GM19455 (cell line): ENCODE results near the gene ITPR1.

Experiments used
- ATAC-seq: cut with Tn5 transposase; IDR thresholded peaks from one replicate; pipeline ENCODE4 v1.9.1; 2021; ENCODE audit not compliant: unreplicated experiment

The ITPR1 gene

DNA sequence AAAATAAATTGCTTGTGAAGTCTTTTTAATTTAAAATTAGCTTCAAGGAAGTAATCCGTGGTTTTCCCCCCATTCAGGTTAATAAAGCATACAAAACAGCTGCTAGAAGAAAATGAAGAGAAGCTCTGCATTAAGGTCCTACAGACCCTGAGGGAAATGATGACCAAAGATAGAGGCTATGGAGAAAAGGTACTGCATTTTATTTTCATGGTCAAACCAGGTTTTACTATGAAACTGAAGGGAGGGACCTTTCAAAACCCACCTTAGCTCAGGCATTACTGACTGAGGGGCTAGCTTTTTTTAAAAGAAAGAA is 218.5 kb downstream of the ITPR1 start:
- ATAC-seq: no peak

DNA sequence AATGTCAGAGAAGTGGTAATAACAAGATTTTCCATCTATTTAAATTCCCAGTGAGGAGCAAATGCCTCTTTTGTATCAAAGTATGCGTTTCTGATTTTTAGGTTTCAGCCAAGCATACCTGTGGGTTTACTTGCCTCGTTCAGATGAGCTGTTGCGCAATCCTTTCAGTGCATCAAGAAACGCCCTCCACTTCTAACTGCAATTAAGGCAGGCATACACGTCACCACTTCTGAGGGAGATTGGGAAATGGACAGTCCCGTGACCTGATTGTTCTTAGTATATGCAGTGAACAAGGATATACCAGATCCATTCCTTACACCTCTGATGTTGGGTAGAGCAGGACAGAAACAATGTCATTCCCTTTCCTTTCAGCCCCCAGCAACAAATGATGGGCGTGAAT is 219.0 kb downstream of the ITPR1 start:
- ATAC-seq: no peak

DNA sequence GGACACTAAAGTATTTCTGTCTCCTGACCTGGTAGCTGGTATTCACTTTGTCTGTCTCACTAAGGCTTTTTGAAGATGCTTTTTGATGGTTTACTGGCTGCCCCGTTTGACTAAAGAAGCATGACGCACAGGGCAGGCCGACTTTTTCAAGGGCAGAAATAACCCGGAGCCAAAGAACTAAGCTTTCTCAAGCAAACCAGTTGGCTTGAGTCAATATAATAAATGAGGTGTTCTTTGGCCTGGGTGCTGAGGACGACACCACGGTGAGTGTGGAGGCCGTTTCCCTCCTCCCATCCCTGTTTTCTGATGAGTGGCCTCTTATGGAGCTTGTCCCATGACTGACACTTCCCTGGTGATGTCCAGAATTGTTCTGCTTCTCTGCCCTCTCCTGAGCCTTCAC is 220.9 kb downstream of the ITPR1 start:
- ATAC-seq: no peak

DNA sequence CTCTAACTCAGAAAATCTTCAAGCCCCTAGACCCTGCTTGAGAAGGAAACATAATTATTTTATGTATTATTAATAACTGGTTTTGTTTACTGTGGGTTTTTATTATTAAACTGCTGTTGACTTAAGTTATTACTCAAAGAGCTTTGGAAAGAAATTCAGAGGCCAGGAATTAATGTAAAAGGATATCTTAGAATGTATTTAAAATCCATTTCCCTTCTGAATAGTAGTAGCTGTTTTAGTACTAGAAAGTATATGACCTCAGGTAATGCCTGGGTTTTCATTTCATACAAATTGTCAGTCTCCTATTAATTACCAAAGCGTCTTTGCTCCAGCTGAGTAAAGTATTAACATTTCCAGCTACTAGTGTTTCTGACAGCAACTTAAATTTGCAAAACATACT is 223.1 kb downstream of the ITPR1 start:
- ATAC-seq: no peak

DNA sequence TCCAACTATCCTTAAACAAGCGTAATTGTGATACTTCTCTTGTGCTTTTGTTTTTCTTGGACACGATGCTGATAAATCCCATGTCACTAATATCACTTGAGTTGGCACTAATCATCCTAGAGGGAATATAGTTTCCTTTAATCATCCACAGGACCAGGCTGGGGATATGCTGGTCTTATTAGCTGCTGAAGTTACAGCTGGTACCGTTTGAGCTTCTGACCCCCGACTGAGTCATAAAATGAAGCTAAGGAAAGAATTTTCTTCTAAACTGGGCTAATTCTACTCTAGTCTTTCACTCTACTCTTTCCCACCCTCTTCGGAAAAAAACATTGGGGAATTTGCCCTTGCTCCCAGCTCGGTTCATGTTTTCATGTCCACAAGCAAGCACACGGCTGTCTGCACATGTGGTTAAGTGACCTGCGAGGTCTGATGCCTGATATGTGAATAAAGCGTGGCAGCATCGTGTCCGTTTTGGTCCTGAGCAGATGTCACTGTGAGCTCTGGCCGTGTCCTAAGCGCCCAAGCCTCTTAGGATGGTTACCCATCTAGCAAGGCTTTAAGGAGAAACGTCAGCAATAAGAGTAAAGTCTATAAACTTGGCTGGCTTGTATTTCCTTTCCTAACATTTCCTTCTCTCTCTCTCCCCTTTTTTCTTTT is 223.7 kb downstream of the ITPR1 start:
- ATAC-seq: no peak

DNA sequence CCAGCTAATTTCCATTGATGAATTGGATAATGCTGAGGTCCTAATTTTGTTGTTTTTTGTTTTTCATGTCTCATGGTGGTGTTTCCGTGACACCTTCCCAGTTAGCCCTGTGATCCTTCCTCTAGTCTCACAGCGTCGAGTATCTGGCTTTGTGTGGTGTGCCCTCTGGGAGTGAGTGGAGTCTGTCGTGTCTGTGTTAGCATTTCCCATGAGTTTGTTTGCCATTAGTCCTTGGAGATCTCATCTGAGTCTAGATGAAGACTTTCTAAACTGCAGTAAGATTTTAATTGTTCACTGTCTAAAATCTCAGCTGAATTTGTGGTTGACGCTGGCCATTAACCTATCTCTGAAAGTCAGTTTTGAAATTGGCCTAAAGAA is 224.2 kb downstream of the ITPR1 start:
- no peak for ATAC-seq

DNA sequence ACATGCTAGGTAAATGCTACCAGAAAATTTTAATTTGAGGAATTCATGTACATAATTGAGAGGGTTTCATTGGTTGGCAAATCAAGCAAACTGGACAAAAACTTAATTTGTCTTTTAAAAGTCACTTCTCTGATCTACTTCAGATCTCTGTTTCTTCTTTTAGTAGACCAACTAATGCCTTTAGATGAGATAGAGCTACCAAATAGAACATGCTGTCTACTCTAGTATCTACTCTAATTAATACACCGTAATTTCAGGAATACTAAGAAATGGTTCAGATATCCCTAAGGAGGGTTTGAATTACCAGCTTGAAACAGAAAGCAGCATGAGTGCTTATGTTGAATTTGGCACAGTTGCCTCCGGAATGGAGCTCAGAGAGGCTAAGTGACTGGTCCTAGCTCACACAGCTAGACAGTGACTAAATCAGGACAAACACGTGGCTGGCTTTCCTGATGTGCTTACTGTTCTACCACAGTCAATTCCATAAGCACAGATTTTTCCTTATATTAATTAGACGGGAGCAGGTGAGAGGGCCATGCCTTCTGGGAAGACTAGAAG is 225.1 kb downstream of the ITPR1 start:
- no peak for ATAC-seq

DNA sequence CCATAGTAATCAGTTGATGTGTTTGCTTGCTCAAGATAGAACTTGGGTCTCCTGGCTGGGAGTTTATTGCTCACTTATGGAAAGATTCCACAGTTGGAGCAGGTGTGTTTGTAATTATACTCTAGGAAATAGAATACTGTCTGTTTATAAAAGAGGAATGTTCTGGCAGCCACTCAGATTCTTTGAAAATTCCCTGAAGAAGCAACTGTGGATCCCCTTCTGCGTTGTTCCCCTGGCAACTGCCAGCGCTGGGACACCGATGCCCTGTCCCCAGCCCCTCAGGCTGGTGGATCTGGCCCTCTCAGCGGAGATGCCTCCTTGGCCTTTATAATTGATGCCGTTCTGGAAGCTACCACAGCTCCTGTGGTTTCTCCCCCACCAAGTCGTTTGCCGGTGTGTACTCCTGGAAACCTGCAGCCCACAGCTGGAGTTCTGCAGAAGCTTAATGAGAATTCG is 225.9 kb downstream of the ITPR1 start:
- no peak for ATAC-seq

DNA sequence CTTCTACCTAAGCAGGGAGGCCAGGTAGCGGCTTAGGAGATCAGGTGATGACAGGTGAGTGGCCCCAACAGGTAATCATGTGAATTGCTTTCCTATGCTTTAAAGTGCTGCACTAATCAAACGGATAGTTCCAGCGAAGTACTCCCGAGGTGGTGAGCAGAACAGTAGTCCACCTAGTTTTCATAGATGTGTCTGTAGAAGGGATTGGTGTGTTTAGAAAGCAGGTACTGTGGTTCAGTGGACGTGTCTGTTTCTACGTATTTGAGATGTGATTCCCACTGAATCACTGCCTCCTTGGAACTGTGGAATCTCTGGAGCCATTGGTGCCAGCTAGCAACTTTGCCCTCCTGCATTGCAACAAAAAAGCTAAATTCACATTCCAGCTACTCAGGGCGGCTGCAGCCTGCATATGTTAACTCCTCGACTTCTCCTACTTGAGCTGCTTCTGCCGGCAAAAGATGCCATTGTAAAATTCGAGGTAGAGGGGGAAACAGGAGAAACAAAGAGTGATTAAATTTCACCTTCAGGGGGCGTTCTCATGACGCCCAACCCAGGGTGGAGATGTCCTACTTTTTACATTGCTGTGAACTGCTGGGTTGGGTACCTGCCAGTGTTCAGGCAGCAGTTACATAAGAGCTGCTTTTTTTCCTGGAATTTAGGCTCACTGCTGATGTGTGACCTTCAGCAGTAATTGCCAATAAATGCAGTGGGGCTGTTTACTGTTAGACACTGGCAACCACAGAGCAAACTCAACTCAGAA is 227.3 kb downstream of the ITPR1 start:
- ATAC-seq: no peak

DNA sequence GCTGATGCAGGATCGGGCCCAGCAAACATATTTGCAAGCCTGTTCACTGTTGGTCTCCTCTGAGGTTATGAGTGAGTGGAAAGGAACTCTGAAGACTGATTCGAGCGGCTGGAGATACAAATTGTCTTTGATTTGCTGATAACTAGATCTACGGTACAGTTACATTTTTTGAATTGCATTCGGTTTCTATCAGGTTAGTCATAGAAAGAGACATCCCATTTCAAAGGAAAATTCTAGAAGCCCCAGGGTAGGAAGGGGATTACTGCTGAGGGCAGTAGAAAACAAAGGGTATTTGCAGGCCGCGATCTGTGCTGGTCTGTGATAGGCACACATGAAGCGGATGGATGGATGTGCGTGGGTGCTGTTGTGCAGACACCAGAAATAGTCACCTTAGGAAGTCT is 228.4 kb downstream of the ITPR1 start:
- ATAC-seq: no peak

DNA sequence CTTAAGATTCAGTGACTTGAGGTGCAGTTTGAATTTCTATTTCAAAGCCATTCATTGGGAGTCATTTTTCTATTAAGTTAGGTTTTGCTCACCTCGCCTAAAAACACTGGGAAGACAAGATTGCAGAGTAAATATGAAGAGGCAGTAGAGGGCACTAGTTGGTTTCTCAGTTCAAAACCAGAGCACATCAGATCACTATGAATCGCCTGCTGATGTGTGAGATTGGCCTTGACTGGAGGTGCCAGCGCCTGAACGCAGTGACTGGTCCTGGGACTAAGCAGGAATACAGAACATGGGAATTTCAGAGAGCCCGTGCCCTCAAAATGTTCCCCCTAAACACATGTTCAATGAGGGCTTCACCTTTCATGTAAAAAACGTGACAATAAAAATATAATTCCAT is 229.0 kb downstream of the ITPR1 start:
- no peak for ATAC-seq

DNA sequence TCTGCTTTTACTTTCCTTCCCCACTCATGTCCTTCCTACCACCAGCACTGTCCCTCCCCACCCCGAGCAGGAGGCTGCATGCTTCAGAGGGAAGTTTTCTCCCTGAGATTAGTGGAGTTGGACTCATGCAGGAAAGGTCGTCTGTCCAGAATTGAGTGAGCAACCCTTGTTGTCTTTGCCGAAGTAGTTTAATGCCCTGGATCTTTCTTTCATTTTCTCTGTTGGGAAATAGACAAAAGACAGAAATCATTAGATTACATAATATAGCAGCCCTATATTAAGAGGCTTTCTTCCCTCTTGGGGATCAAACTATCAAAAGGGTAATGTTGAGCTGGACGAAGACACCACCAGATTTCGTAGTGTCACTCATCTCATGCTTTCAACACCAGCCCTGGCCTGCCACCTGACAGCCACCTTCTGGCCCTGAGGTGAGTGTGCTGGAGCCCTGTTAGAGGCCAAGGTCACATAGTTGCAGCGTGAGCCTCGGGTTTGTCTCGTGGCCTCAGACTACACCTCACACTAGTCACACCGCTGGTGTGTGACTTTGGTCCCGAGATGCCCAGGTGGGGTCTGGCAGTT is 231.0 kb downstream of the ITPR1 start:
- ATAC-seq: no peak

DNA sequence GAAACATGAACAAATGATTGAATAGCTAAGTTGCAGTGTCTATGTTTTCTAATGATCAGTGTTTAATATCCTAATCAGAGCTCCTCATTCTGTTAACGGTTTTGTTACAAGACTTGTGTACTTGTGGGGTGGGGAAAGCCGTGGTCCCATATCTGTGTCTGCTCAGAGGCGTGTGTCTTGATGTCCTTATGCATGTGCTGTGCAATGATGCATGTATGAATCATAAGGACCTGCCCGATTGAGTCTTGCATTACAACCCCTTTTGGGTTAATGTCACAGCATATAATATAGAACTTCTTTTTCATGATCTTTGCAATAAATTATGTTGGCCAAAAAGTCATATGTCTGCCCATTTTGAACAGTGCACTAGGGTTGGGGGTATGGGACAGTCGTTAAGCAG is 233.4 kb downstream of the ITPR1 start:
- no peak for ATAC-seq

DNA sequence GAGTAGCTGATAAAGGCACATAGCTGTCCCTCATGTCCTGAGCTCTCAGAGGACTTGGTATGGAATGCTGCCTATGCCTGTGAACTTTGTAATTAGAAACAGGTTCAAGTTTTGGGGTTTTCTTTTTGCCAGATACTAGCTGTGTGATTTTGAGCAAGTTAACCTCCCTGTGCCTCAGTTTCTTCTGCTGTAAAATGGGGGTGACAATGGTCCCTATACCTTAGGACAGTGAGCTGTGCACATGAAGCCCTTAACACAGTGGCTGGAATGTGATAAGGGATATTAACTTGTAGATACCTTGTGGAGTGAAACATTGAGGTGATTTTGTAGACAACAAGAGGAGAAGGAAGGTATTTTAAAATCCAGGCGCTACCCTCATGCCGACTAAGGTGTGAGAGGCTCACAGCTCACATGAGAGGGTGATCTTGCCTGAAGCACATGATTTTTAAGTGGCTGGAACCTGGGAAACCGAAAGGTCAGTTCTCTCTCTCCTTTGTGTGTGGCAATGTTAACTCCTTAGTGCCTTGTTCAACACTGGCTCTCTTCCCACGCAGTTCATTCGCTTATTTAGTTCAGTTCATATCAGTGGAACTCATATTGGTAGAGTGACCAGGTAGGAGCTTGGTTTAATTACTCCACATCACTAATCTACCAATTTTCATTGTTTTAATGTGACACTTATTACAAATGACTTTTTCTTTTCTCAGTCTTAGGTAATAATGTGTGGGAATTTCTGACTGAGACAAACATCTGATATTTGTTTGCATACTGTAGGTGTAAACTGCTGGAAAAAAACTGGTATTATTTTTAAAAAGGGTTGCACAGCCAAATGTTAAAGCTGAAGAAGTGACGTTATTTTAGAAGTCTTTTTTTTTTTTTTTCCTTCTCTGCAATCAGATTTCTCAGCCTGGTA is 236.2 kb downstream of the ITPR1 start:
- no peak for ATAC-seq

DNA sequence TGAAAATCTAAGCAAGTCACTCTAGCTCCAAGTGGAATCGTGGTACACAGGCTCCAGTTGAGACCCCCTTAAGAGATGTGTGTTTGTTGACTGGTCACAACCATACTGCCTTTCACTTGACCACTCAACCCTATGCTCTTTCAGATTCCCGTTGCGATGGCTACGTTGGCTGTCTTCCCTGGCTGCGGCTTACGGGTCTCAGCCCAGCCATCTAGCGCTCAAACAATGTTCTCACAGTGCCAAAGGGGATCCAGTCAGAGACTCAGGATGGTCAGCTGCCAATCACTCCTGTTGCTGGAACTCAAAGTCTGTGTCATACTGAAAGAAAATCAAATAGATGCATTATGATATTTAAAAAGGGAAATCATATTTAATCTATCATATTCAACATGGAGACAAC is 237.6 kb downstream of the ITPR1 start:
- ATAC-seq: no peak

DNA sequence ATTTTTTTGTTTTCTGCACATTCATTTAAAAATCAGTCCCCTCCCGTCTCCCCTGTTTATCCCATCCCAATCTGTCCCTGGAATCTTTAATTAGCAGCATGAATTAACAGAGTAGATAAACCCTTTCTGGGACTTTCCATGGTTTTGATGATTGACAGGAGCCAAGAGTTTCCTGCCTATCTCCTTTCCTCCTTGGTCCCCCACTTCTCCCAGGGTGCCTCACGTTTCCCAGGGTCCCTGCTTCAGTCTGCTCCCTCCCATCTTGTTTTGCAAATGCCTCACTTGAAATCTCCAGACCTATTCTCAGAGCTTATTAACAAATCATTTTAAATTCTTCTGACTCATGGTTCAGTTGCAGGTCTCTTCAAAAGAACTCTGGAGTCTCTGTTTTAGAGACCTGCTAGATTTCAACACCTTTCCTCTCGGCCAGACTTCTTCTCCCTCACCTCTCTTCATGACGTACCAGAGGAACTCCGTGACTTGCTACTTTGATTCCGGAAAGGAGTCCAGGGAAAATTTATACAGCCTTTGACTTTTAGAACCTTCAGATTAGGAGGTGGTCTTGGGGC is 238.5 kb downstream of the ITPR1 start:
- no peak for ATAC-seq

DNA sequence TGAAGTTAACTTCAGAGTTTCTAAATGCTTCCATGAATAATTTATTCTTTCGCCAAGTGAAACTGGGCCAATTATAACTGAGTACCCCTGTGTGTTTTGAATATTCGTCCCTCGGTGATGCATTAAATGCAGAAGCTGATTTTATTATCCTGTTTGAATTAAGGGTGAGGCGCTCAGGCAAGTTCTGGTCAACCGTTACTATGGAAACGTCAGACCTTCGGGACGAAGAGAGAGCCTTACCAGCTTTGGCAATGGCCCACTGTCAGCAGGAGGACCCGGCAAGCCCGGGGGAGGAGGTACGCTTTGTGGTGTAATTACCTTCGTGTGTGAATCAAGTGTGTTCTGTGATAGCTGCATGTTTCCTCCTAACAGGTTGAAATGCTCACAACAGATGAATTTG is 239.8 kb downstream of the ITPR1 start:
- no peak for ATAC-seq

DNA sequence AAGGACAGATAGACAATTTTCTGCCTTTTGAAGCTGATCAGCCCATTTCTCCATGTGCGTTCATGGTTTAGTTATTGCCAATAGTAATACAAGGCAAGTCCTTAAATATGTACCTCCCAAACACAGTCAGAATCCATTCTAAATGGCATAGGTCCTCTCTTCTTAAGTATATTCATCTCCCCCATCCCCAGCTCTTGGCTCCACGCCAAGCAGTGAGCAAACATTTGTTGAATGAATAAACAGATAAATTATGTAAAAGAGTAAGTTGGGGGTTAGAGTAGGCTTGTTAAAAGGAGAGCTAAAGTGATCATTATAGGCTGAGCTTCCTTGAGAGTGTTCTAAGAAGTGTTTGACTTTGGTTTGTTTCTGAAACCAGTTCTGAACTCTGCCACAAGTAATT is 241.3 kb downstream of the ITPR1 start:
- ATAC-seq: no peak

DNA sequence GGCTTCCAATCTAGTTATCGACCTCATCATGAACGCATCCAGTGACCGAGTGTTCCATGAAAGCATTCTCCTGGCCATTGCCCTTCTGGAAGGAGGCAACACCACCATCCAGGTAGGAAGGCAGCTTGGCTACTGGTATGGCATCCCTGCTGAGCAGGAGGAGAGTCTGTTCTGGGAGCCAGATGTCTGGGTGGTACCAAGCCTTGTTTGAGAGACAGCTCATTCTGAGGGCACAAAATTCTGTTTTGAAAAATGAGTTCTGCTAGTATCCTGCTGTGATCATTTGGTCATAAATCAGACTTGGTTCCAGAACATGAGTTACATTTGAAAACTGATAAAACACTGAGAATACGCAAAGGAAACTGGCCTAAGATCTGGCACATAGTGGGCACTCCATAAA is 242.1 kb downstream of the ITPR1 start:
- ATAC-seq: no peak

DNA sequence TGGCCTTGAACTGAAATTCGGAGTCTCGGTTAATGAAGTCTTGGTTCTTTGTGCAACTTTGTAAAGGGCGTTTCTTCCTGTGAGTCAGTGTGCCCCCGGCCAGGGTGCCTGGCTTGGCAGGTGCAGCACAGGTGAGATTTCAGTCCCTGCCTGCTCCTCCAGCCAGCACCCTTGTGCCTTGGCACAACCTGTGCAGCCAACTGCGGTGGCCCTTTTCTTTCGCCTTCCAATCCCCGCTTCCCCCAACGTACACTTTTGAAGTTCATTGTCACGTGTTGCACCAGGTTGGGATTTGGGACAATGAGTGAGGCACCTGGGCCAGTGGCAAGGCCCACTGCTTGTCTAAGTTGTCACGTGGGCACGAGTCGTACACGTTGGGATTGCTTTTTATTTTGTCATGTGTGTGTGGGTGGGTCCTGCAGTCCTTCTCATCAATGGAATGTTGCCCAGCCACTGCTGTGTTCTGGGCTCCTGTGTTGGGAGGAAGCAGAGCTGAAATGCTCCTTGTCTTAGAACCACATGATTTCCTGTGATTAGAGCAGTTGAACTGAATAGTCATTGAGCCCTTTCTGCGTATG is 243.2 kb downstream of the ITPR1 start:
- no peak for ATAC-seq
